RPMI8226 (cell line): ENCODE measurements around the gene WDR19.

Source experiments
- DNase-seq: peaks from one replicate; pipeline ENCODE4 v3.0.0-alpha.2; 2015

The WDR19 gene

GRCh38 chr4:39305912-39306677 lies 123.8 kb downstream of the WDR19 start:
- DNase-seq, result no peak

GRCh38 chr4:39308611-39309010 lies 126.3 kb downstream of the WDR19 start:
- no peak for DNase-seq

- no peak for DNase-seq
Measured at GRCh38 chr4:39312816-39313215, 130.5 kb downstream of the WDR19 start.

GRCh38 chr4:39319676-39320075 lies 137.3 kb downstream of the WDR19 start:
- DNase-seq, result no peak

GRCh38 chr4:39320381-39321115 lies 138.2 kb downstream of the WDR19 start:
- DNase-seq, result no peak

- DNase-seq, result no peak
Measured at GRCh38 chr4:39323821-39324220, 141.5 kb downstream of the WDR19 start.

- no peak for DNase-seq
Measured at GRCh38 chr4:39324446-39324845, 142.1 kb downstream of the WDR19 start.

GRCh38 chr4:39324897-39325613 lies 142.7 kb downstream of the WDR19 start:
- DNase-seq, result no peak

- DNase-seq, result no peak
Measured at GRCh38 chr4:39326468-39326977, 144.2 kb downstream of the WDR19 start.

GRCh38 chr4:39330353-39330752 lies 148.0 kb downstream of the WDR19 start:
- DNase-seq, result no peak

- DNase-seq, result no peak
Measured at GRCh38 chr4:39331191-39331590, 148.9 kb downstream of the WDR19 start.
